ENCODE data around the gene SNX12.

The SNX12 gene

GRCh38 chrX:71109051-71109450 is 40.9 kb upstream of the SNX12 start:
- Histone ChIP-seq H2AFZ (ENCODE audit: low read depth, low read length) (no peak overlapping the region), H3K4me3 (ENCODE audit: low read length) (no peak overlapping the region), H3K27ac (ENCODE audit: low read length) (no peak overlapping the region), H3K27me3 (ENCODE audit: low read depth, low read length) (no peaks in the 10 kb centered on the region), H3K4me1 (ENCODE audit: low read length) (peaks cover 23% of the 10 kb centered on the region), H3K4me2 (ENCODE audit: low read length) (no peak overlapping the region), H4K20me1 (ENCODE audit: insufficient read depth, low read length) (no peaks in the 10 kb centered on the region), H3K36me3 (replicated peaks; ENCODE audit: low read depth, low read length) (peaks cover 24% of the 10 kb centered on the region), H3K9ac (ENCODE audit: low read length) (no peak overlapping the region), H3K9me3 (ENCODE audit: insufficient read depth, low read length) (no peaks in the 10 kb centered on the region), H3K79me2 (ENCODE audit: low read length) (peaks cover 26% of the 10 kb centered on the region)
- TF ChIP-seq, protein P1, sequence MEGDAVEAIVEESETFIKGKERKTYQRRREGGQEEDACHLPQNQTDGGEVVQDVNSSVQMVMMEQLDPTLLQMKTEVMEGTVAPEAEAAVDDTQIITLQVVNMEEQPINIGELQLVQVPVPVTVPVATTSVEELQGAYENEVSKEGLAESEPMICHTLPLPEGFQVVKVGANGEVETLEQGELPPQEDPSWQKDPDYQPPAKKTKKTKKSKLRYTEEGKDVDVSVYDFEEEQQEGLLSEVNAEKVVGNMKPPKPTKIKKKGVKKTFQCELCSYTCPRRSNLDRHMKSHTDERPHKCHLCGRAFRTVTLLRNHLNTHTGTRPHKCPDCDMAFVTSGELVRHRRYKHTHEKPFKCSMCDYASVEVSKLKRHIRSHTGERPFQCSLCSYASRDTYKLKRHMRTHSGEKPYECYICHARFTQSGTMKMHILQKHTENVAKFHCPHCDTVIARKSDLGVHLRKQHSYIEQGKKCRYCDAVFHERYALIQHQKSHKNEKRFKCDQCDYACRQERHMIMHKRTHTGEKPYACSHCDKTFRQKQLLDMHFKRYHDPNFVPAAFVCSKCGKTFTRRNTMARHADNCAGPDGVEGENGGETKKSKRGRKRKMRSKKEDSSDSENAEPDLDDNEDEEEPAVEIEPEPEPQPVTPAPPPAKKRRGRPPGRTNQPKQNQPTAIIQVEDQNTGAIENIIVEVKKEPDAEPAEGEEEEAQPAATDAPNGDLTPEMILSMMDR (IDR thresholded peaks at IDR 0.05; ENCODE audit: low read depth, low read length), result no peak
- TF ChIP-seq EZH2phosphoT487 (IDR thresholded peaks at IDR 0.05; ENCODE audit: low read depth), result no peak

GRCh38 chrX:71107762-71108360 is 39.7 kb upstream of the SNX12 start:
- Histone ChIP-seq H3K4me2 (ENCODE audit: low read length) (no peak overlapping the region), H3K27ac (ENCODE audit: low read length) (no peak overlapping the region), H4K20me1 (ENCODE audit: insufficient read depth, low read length) (no peaks in the 10 kb centered on the region), H3K36me3 (replicated peaks; ENCODE audit: low read depth, low read length) (peaks cover 24% of the 10 kb centered on the region), H3K9ac (ENCODE audit: low read length) (no peak overlapping the region), H3K4me1 (ENCODE audit: low read length) (peaks cover 31% of the 10 kb centered on the region), H2AFZ (ENCODE audit: low read depth, low read length) (no peak overlapping the region), H3K79me2 (ENCODE audit: low read length) (peaks cover 26% of the 10 kb centered on the region), H3K4me3 (ENCODE audit: low read length) (no peak overlapping the region), H3K27me3 (ENCODE audit: low read depth, low read length) (no peaks in the 10 kb centered on the region), H3K9me3 (ENCODE audit: insufficient read depth, low read length) (no peaks in the 10 kb centered on the region)
- TF ChIP-seq EZH2phosphoT487 (IDR thresholded peaks at IDR 0.05; ENCODE audit: low read depth), result no peak
- TF ChIP-seq, protein P1 (IDR thresholded peaks at IDR 0.05; ENCODE audit: low read depth, low read length), result no peak

- Histone ChIP-seq H3K9ac (ENCODE audit: low read length) (no peak overlapping the region), H3K4me3 (ENCODE audit: low read length) (no peak overlapping the region), H3K4me2 (ENCODE audit: low read length) (no peak overlapping the region), H3K27ac (ENCODE audit: low read length) (no peak overlapping the region), H3K9me3 (ENCODE audit: insufficient read depth, low read length) (no peaks in the 10 kb centered on the region), H4K20me1 (ENCODE audit: insufficient read depth, low read length) (no peaks in the 10 kb centered on the region), H3K4me1 (ENCODE audit: low read length) (peaks cover 25% of the 10 kb centered on the region), H3K36me3 (replicated peaks; ENCODE audit: low read depth, low read length) (peaks cover 24% of the 10 kb centered on the region), H3K27me3 (ENCODE audit: low read depth, low read length) (no peaks in the 10 kb centered on the region), H2AFZ (ENCODE audit: low read depth, low read length) (no peak overlapping the region), H3K79me2 (ENCODE audit: low read length) (peaks cover 24% of the 10 kb centered on the region)
- TF ChIP-seq, protein P1 (IDR thresholded peaks at IDR 0.05; ENCODE audit: low read depth, low read length), result no peak
Measured at GRCh38 chrX:71107245-71107644, 39.1 kb upstream of the SNX12 start.

- no peak within 1 kb of the TSS for H3K9ac ChIP-seq (ENCODE audit: low read length)
Measured at GRCh38 chrX:71106427-71106826, 38.3 kb upstream of the SNX12 start, which contains the start of gene CXorf65. TSS of gene CXorf65 (minus strand) at chrX:71106740. CDS start at chrX:71106556, 184 bp downstream.

More at GRCh38 chrX:71106427-71106826, 38.3 kb upstream of the SNX12 start, which contains the start of gene CXorf65:
- H3K27me3 ChIP-seq (ENCODE audit: low read depth, low read length), result no peaks in the 10 kb centered on the region
- no peak within 1 kb of the TSS for H2AFZ ChIP-seq (ENCODE audit: low read depth, low read length)
- H3K27ac ChIP-seq (ENCODE audit: low read length), result no peak within 1 kb of the TSS
- H3K4me1 ChIP-seq (ENCODE audit: low read length), result peaks cover 19% of the 10 kb centered on the region
- H3K9me3 ChIP-seq (ENCODE audit: insufficient read depth, low read length), result no peaks in the 10 kb centered on the region
- H4K20me1 ChIP-seq (ENCODE audit: insufficient read depth, low read length), result no peaks in the 10 kb centered on the region
- H3K36me3 ChIP-seq (replicated peaks; ENCODE audit: low read depth, low read length), result peaks cover 24% of the 10 kb centered on the region
- no peak for TF ChIP-seq EZH2phosphoT487 (IDR thresholded peaks at IDR 0.05; ENCODE audit: low read depth)
- TF ChIP-seq, protein P1 (IDR thresholded peaks at IDR 0.05; ENCODE audit: low read depth, low read length), result no peak
- H3K4me3 ChIP-seq (ENCODE audit: low read length), result no peak within 1 kb of the TSS
- H3K4me2 ChIP-seq (ENCODE audit: low read length), result no peak within 1 kb of the TSS
- peaks cover 16% of the 10 kb centered on the region for H3K79me2 ChIP-seq (ENCODE audit: low read length)

Data from OCI-LY3 (cell line).